ENCODE results near the gene TMC7. TPM values are rescaled to one million over a fixed set of nuclear protein-coding genes. Genes with fewer than 3 reads are reported as not detected.

Gene TMC7
- total RNA-seq, 1 experiment from 2014 or later = 5.2 TPM

DNA sequence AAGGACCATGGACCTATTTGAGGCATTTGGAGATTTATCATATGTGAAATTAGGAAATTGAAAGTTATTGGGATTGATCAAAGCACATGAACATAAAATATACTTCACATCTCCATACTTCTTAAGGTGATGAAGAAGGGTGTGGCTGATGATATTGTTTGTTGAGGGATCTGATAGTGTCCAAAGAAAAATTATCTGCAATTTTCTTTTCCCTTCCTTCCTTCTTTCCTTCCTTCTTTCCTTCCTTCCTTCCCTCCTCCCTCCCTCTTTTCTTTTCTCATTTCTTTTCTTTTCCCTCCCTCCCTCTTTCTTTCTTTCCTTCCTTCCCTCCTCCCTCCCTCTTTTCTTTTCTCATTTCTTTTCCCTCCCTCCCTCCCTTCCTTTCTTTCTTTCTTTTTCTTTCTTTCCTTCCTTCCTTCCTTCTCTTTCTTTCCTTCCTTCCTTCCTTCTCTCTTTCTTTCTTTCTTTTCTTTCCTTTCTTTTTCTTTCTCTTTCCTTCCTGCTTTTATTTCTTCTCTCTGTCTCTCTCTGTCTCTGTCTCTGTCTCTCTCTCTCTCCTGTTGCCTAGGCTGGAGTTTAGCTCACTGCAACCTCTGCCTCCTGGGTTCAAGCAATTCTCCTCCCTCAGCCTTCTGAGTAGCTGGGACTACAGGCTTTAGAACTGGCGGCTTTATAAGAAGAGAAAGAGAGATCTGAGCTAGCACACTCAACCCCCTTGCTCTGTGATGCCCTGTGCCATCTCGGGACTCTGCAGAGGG lies 109.1 kb downstream of the TMC7 start:
- no peak overlapping the region for H3K27ac ChIP-seq (ENCODE audit: low read depth, low read length)
- H3K36me3 ChIP-seq (ENCODE audit: control insufficient read depth in 1 of 2, insufficient read depth in 2 of 2, low read length in 2 of 2) = no peaks in the 10 kb centered on the region
- H3K4me3 ChIP-seq (replicated peaks in 1 of 2; ENCODE audit: low read depth in 1 of 2, low read length in 2 of 2) = no peak overlapping the region
- POLR2A ChIA-PET = no interaction called here
- H4K20me1 ChIP-seq (ENCODE audit: insufficient read depth) = no peaks in the 10 kb centered on the region
- H3K4me1 ChIP-seq (ENCODE audit: control insufficient read depth in 1 of 2, insufficient read depth in 2 of 2, low read length in 2 of 2) = peaks cover 24 to 42% of the 10 kb centered on the region in 2 experiments
- RAD21 ChIA-PET (ENCODE audit: low non-redundant PET in 1 of 2, low total read pairs in 2 of 2, uncharacterized antibody in 2 of 2, unreplicated experiment in 2 of 2) = no interaction called here
- no peak overlapping the region for H2AFZ ChIP-seq (ENCODE audit: low read depth, low read length, poor library complexity, severe bottlenecking)
- peaks cover 0 to 3% of the 10 kb centered on the region in 2 experiments; a peak in 2 of 4 replicates for H3K9me3 ChIP-seq (ENCODE audit: control insufficient read depth in 1 of 2, insufficient read depth in 1 of 2, low read depth in 1 of 2, low read length in 2 of 2)
- H3K9me2 ChIP-seq (ENCODE audit: insufficient read depth) = no peaks in the 10 kb centered on the region
- no peak overlapping the region for H3K9ac ChIP-seq (ENCODE audit: low read length)
- intact Hi-C loops (cut with micrococcal nuclease) = no loop called here
- ATAC-seq (no peak), DNase-seq (ENCODE audit: low read depth, low spot score) (no peak)
- no peaks in the 10 kb centered on the region for H3K27me3 ChIP-seq (ENCODE audit: insufficient read depth, low read length)
- CTCF ChIA-PET = interaction anchor here (3.4 kb wide), 1 partner anchor 87 kb away, joined by 14 read pairs; no protein-coding TSS in a partner anchor
- no peak overlapping the region for H3K4me2 ChIP-seq (ENCODE audit: low read length)
- BruUV-seq (replicated peaks) = no TSS peak
- TF ChIP-seq EZH2phosphoT487 (IDR thresholded peaks at IDR 0.05; ENCODE audit: borderline replicate concordance) (no peak), CEBPB (IDR thresholded peaks at IDR 0.05; ENCODE audit: low read depth) (no peak), ZFX (IDR thresholded peaks at IDR 0.05) (no peak)
- H3K79me2 ChIP-seq (ENCODE audit: insufficient read depth, low read length) = no peaks in the 10 kb centered on the region

DNA sequence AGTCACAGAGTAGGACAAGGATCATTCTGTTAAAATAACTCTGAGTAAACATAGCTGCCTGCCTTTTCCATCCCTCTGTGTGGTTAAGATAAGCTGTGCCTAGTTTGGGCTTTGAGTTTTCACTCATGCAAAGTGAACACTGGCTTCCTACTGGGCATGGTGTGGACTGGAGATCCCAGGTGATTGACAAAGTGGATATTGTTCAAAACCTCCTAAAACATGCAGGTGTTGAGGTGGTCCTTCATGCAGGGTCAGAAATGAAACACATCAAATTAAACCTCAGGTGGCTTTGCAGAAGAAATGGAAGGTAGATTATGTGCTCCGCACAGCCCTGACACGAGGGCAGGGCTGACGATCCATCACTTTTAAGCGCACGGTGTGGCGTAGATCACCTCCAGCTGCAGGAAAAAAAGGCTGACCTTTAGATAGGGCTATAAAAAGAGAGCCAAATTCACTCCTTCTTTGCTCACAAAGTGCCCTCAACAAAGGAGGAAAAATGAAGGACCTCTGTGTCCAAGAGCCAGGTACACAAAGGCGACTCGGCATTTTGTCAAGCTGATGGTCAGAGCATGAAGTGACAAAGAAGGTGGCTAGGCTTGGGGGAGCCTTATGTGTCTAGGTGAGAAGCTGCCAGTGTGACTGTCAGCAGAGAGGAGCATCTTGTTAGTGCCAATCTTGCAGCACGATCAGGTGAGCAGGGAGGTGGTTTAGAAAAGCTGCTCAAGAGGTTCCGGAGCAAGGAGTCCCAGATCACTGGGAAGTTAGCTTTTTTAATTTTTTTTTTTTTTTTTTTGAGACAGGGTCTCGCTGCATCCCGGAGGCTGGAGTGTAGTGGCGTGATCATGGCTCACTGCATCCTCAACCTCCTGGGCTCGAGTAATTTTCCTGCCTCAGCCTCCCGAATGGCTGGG lies 110.2 kb downstream of the TMC7 start:
- BruUV-seq (replicated peaks) = no TSS peak
- TF ChIP-seq, protein P1, sequence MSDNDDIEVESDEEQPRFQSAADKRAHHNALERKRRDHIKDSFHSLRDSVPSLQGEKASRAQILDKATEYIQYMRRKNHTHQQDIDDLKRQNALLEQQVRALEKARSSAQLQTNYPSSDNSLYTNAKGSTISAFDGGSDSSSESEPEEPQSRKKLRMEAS (IDR thresholded peaks at IDR 0.05) = no peak
- TF ChIP-seq YY1 (IDR thresholded peaks at IDR 0.05; ENCODE audit: extremely low read depth, insufficient replicate concordance, low read depth, low read length) (no peak), JUND (IDR thresholded peaks at IDR 0.05) (no peak), SRF (IDR thresholded peaks at IDR 0.05; ENCODE audit: low read depth) (no peak), FOSL1 (IDR thresholded peaks at IDR 0.05; ENCODE audit: low read depth) (no peak), ZNF274 (IDR thresholded peaks at IDR 0.05; ENCODE audit: low read depth, low read length) (no peak), SP1 (IDR thresholded peaks at IDR 0.05; ENCODE audit: low read depth) (no peak), POLR2AphosphoS5 (IDR thresholded peaks at IDR 0.05; ENCODE audit: low read depth, low read length) (no peak), TCF7L2 (IDR thresholded peaks at IDR 0.05; ENCODE audit: borderline replicate concordance, extremely low read depth, insufficient read depth, insufficient read length) (no peak), RAD21 (IDR thresholded peaks at IDR 0.05; ENCODE audit: low read depth) (no peak), EZH2 (IDR thresholded peaks at IDR 0.05) (no peak), SIN3A (IDR thresholded peaks at IDR 0.05; ENCODE audit: low read depth) (no peak)
- TF ChIP-seq, protein P2, sequence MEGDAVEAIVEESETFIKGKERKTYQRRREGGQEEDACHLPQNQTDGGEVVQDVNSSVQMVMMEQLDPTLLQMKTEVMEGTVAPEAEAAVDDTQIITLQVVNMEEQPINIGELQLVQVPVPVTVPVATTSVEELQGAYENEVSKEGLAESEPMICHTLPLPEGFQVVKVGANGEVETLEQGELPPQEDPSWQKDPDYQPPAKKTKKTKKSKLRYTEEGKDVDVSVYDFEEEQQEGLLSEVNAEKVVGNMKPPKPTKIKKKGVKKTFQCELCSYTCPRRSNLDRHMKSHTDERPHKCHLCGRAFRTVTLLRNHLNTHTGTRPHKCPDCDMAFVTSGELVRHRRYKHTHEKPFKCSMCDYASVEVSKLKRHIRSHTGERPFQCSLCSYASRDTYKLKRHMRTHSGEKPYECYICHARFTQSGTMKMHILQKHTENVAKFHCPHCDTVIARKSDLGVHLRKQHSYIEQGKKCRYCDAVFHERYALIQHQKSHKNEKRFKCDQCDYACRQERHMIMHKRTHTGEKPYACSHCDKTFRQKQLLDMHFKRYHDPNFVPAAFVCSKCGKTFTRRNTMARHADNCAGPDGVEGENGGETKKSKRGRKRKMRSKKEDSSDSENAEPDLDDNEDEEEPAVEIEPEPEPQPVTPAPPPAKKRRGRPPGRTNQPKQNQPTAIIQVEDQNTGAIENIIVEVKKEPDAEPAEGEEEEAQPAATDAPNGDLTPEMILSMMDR (IDR thresholded peaks at IDR 0.05 in 2 of 3, conservative IDR thresholded peaks at IDR 0.05 in 1 of 3; ENCODE audit: borderline replicate concordance in 1 of 3, insufficient read depth in 1 of 3, low read depth in 2 of 3, low read length in 2 of 3) = no peak

More for the DNA sequence above, 110.2 kb downstream of the TMC7 start:
- CTCF ChIA-PET = interaction anchor here (0.6 to 3.4 kb wide), 10 partner anchors 8 to 408 kb away, joined by 3 to 14 read pairs (median 8); partner anchors contain the start of gene ITPRIPL2
- H3K79me2 ChIP-seq (ENCODE audit: insufficient read depth, low read length) = no peaks in the 10 kb centered on the region
- intact Hi-C loops (cut with micrococcal nuclease) = loop anchor here (2.0 kb wide), 1 partner anchor 21 kb away; no protein-coding TSS in a partner anchor
- RAD21 ChIA-PET (ENCODE audit: low non-redundant PET in 1 of 2, low total read pairs in 2 of 2, uncharacterized antibody in 2 of 2, unreplicated experiment in 2 of 2) = interaction anchor here in 1 of 2 experiments (0.6 kb wide), 1 partner anchor 190 kb away, joined by 3 read pairs; no protein-coding TSS in a partner anchor
- H3K9me3 ChIP-seq (ENCODE audit: control insufficient read depth in 1 of 2, insufficient read depth in 1 of 2, low read depth in 1 of 2, low read length in 2 of 2) = peaks cover 0 to 10% of the 10 kb centered on the region in 2 experiments; a peak in 3 of 4 replicates
- no peaks in the 10 kb centered on the region for H3K27me3 ChIP-seq (ENCODE audit: insufficient read depth, low read length)
- DNase-seq (ENCODE audit: low read depth, low spot score) (no peak), ATAC-seq (no peak)
- H3K9me2 ChIP-seq (ENCODE audit: insufficient read depth) = no peaks in the 10 kb centered on the region
- H3K4me2 ChIP-seq (ENCODE audit: low read length) = no peak overlapping the region
- no peak overlapping the region for H3K4me3 ChIP-seq (replicated peaks in 1 of 2; ENCODE audit: low read depth in 1 of 2, low read length in 2 of 2)
- H2AFZ ChIP-seq (ENCODE audit: low read depth, low read length, poor library complexity, severe bottlenecking) = no peak overlapping the region
- H3K4me1 ChIP-seq (ENCODE audit: control insufficient read depth in 1 of 2, insufficient read depth in 2 of 2, low read length in 2 of 2) = peaks cover 24 to 42% of the 10 kb centered on the region in 2 experiments
- 0 out of 4 replicates have a peak, but pooled peaks cover 0 to 3% of the 10 kb centered on the region in 2 experiments for H3K36me3 ChIP-seq (ENCODE audit: control insufficient read depth in 1 of 2, insufficient read depth in 2 of 2, low read length in 2 of 2)
- H4K20me1 ChIP-seq (ENCODE audit: insufficient read depth) = no peaks in the 10 kb centered on the region
- H3K9ac ChIP-seq (ENCODE audit: low read length) = no peak overlapping the region
- H3K27ac ChIP-seq (ENCODE audit: low read depth, low read length) = no peak overlapping the region
- POLR2A ChIA-PET = interaction anchor here (0.9 to 2.6 kb wide), 6 partner anchors 14 to 304 kb away, joined by 3 to 17 read pairs (median 4); partner anchors contain the start of genes ITPRIPL2 and RPS15A
